BJ (cell line): ENCODE results near the gene LRIG1. TPM values are rescaled to one million over a fixed set of nuclear protein-coding genes. Genes with fewer than 3 reads are reported as not detected.
"Not testable (repeated sequence)": the region's sequence is repeated elsewhere in the genome, so short reads cannot be mapped to it uniquely, and the experiment has no call there.

Source experiments
- CTCF ChIA-PET: fragments of 350-600 bp; formaldehyde crosslinking; extraction: SDS; loops from one replicate; lab custom pipeline; 2021; ENCODE audit warnings: antibody characterized with exemption, inconsistent platforms; lab: Yijun Ruan, JAX
- POLR2A ChIA-PET: fragments of 300-600 bp; sonication (Branson Sonifier 250); formaldehyde crosslinking; extraction: SDS; loops from one replicate; lab custom pipeline; 2021; ENCODE audit warnings: antibody characterized with exemption; lab: Charles Lee
- DNase-seq: peaks from one replicate; pipeline ENCODE4 v3.0.0-alpha.2; 2011; ENCODE audit warnings: low read depth
- H3K27me3 ChIP-seq: 2 replicates; pipeline ENCODE4 v1.6.0; 2011; ENCODE audit warnings: low read length; ENCODE audit not compliant: control insufficient read depth, insufficient read depth
- H3K36me3 ChIP-seq: 2 replicates; pipeline ENCODE4 v1.5.1; 2011; ENCODE audit warnings: low read length; ENCODE audit not compliant: control insufficient read depth, insufficient read depth
- H3K4me3 ChIP-seq: 2 replicates; pipeline ENCODE4 v1.5.1; 2011; ENCODE audit warnings: low read depth, mild to moderate bottlenecking, control low read depth, low read length
- CTCF ChIP-seq: IDR thresholded peaks from 2 replicates; pipeline ENCODE4 v1.5.1; 2011; ENCODE audit warnings: low read depth, mild to moderate bottlenecking, control low read depth, inconsistent platforms, low read length, moderate library complexity; ENCODE audit not compliant: insufficient read depth
- polyA plus RNA-seq: library from polyadenylated mRNA; depleted of rRNA; stranded (reverse); fragments of >200 nt; gene quantifications from 2 replicates; pipeline ENCODE4 v1.2.3, GENCODE V29; 2011

Gene LRIG1
- polyA plus RNA-seq, 1 experiment = 13.0 TPM

- H3K36me3 ChIP-seq = no peaks in the 10 kb centered on the region
- no peak for DNase-seq
- no peaks in the 10 kb centered on the region for H3K27me3 ChIP-seq
- H3K4me3 ChIP-seq = no peak overlapping the region
- ChIA-PET CTCF (interaction anchor here (1.5 kb wide), 1 partner anchor 18 kb away, joined by 6 read pairs; no protein-coding TSS in a partner anchor), POLR2A (no interaction called here)
- no peak for TF ChIP-seq CTCF
Observed at GRCh38 chr3:66426135-66426534, 74.7 kb downstream of the LRIG1 start.

GRCh38 chr3:66425576-66426114, 75.2 kb downstream of the LRIG1 start:
- ChIA-PET CTCF (interaction anchor here (1.0 to 1.5 kb wide), 3 partner anchors 17 to 44 kb away, joined by 3 to 6 read pairs (median 5); no protein-coding TSS in a partner anchor), POLR2A (interaction anchor here (0.6 kb wide), 1 partner anchor 62 kb away, joined by 3 read pairs; no protein-coding TSS in a partner anchor)
- H3K27me3 ChIP-seq = no peaks in the 10 kb centered on the region
- H3K4me3 ChIP-seq = no peak overlapping the region
- H3K36me3 ChIP-seq = no peaks in the 10 kb centered on the region
- DNase-seq = no peak
- TF ChIP-seq CTCF = no peak

- no peak for DNase-seq
- TF ChIP-seq CTCF = no peak
- POLR2A ChIA-PET = interaction anchor here (0.5 to 0.6 kb wide), 2 partner anchors 63 to 841 kb away, joined by 3 to 12 read pairs; no protein-coding TSS in a partner anchor
- Histone ChIP-seq H3K36me3 (no peaks in the 10 kb centered on the region), H3K27me3 (no peaks in the 10 kb centered on the region), H3K4me3 (no peak overlapping the region)
- CTCF ChIA-PET = interaction anchor here (1.0 to 1.5 kb wide), 4 partner anchors 17 to 397 kb away, joined by 3 to 6 read pairs (median 5); no protein-coding TSS in a partner anchor
Observed at GRCh38 chr3:66425032-66425431, 75.8 kb downstream of the LRIG1 start.

GRCh38 chr3:66423791-66424190, 77.0 kb downstream of the LRIG1 start:
- no peak for DNase-seq
- H3K4me3 ChIP-seq = no peak overlapping the region
- no peak for TF ChIP-seq CTCF
- ChIA-PET POLR2A (no interaction called here), CTCF (interaction anchor here (0.9 to 1.9 kb wide), 5 partner anchors 9 to 398 kb away, joined by 3 to 10 read pairs (median 5); no protein-coding TSS in a partner anchor)
- no peaks in the 10 kb centered on the region for H3K36me3 ChIP-seq
- no peaks in the 10 kb centered on the region for H3K27me3 ChIP-seq

- H3K4me3 ChIP-seq, H3K36me3 ChIP-seq, POLR2A ChIA-PET, H3K27me3 ChIP-seq, DNase-seq: not testable (repeated sequence)
- CTCF ChIA-PET = interaction anchor here (0.5 to 1.8 kb wide), 2 partner anchors 14 to 173 kb away, joined by 3 to 5 read pairs; no protein-coding TSS in a partner anchor
Observed at GRCh38 chr3:66421893-66422292, 78.9 kb downstream of the LRIG1 start.

- H3K4me3 ChIP-seq, H3K36me3 ChIP-seq, POLR2A ChIA-PET, DNase-seq, H3K27me3 ChIP-seq: not testable (repeated sequence)
- CTCF ChIA-PET = interaction anchor here (0.5 to 1.8 kb wide), 2 partner anchors 13 to 172 kb away, joined by 3 to 5 read pairs; no protein-coding TSS in a partner anchor
Observed at GRCh38 chr3:66421144-66421543, 79.7 kb downstream of the LRIG1 start.
